Testis (tissue), 3 donors: ENCODE data around the gene BANK1. TPM values are rescaled to one million over a fixed set of nuclear protein-coding genes. Genes with fewer than 3 reads are reported as not detected.

Experiments used
- DNase-seq: peaks from one replicate; pipeline ENCODE4 v3.0.0-alpha.2; 2019
- H3K27ac ChIP-seq, 2 donors: fragments of 200-600 bp; sonication (generic); one replicate each; pipeline ENCODE4 v1.5.1; 2019
- H3K27me3 ChIP-seq: fragments of 200-600 bp; sonication (generic); one replicate; pipeline ENCODE4 v1.5.1; 2019
- H3K36me3 ChIP-seq: fragments of 200-600 bp; sonication (generic); one replicate; pipeline ENCODE4 v1.5.1; 2017; ENCODE audit warnings: low read depth; ENCODE audit errors: missing control alignments
- H3K4me1 ChIP-seq: fragments of 200-600 bp; sonication (generic); one replicate; pipeline ENCODE4 v1.5.1; 2019
- H3K4me3 ChIP-seq, 2 donors: fragments of 200-600 bp; sonication (generic); one replicate each; pipeline ENCODE4 v1.5.1; 2017 to 2019
- H3K9me3 ChIP-seq: fragments of 200-600 bp; sonication (generic); one replicate; pipeline ENCODE4 v1.5.1; 2017
- CTCF ChIP-seq, 3 experiments: fragments of 450-650 bp in 2 of 3; fragments of 200-600 bp in 1 of 3; sonication (generic) in 1 of 3; IDR thresholded peaks; one replicate each; pipeline ENCODE4 v1.5.1; 2016 to 2019; ENCODE audit warnings: antibody characterized with exemption in 3 of 3, mild to moderate bottlenecking in 2 of 3, moderate library complexity in 1 of 3
- POLR2A ChIP-seq: fragments of 450-650 bp; IDR thresholded peaks from one replicate; pipeline ENCODE4 v1.6.1; 2017; ENCODE audit warnings: antibody characterized with exemption, mild to moderate bottlenecking, moderate library complexity
- WGBS, 2 donors: methylation state at CpG; one replicate each; pipeline ENCODE4 v1.1.5; 2018; 5-methylcytosine and 5-hydroxymethylcytosine counted together
- intact Hi-C: fragments of 100-400 bp; cut with DNase I; formaldehyde crosslinking; loops from one replicate; pipeline ENCODE4 v1.15.1; 2023; ENCODE audit warnings: low total_unique reads
- polyA plus RNA-seq: library from polyadenylated mRNA; stranded (reverse); fragments of 350-450 nt; fragmentation: Illumina TruSeq; extraction: RNeasy Lipid Tissue Mini Kit (QIAGEN cat#74804); gene quantifications from one replicate; pipeline ENCODE4 v1.2.3, GENCODE V29; 2014; ENCODE audit warnings: low read depth, low replicate concordance; ENCODE audit not compliant: insufficient read depth
- total RNA-seq, 2 donors: library from RNA; depleted of rRNA; stranded (reverse); fragments of >200 nt; gene quantifications; one replicate each; pipeline ENCODE4 v1.2.3, GENCODE V29; 2016

The BANK1 gene
- total and polyA plus RNA-seq, 3 donors from 2014 or later = 5.2 to 10.4 (median 10.0) TPM

- intact Hi-C loops = no loop called here
- H3K9me3 ChIP-seq = no peaks in the 10 kb centered on the region
- H3K4me3 ChIP-seq = no peak overlapping the region
- H3K36me3 ChIP-seq = no peaks in the 10 kb centered on the region
- no peak for DNase-seq
- no peaks in the 10 kb centered on the region for H3K27me3 ChIP-seq
- H3K4me1 ChIP-seq = no peaks in the 10 kb centered on the region
- H3K27ac ChIP-seq = no peak overlapping the region
- TF ChIP-seq CTCF (IDR thresholded peaks at IDR 0.05) (no peak), POLR2A (no peak)
- 57 to 70% methylated on average over 1 of the region's 1 CpG for WGBS, 2 donors
Observed at GRCh38 chr4:102036016-102036415, 245.5 kb downstream of the BANK1 start.

- Histone ChIP-seq H3K4me1 (no peaks in the 10 kb centered on the region), H3K4me3 (no peak overlapping the region), H3K27me3 (no peaks in the 10 kb centered on the region), H3K27ac (no peak overlapping the region), H3K36me3 (no peaks in the 10 kb centered on the region), H3K9me3 (no peaks in the 10 kb centered on the region)
- 78 to 81% methylated on average over 5 of the region's 5 CpGs for WGBS, 2 donors
- DNase-seq = no peak
- TF ChIP-seq CTCF (IDR thresholded peaks at IDR 0.05) = no peak
- no peak for TF ChIP-seq POLR2A
- intact Hi-C loops = no loop called here
Observed at GRCh38 chr4:102036619-102037376, 246.3 kb downstream of the BANK1 start.

- no peak overlapping the region for H3K4me3 ChIP-seq
- H3K9me3 ChIP-seq = no peaks in the 10 kb centered on the region
- H3K27ac ChIP-seq = no peak overlapping the region
- no peak for DNase-seq
- intact Hi-C loops = no loop called here
- H3K27me3 ChIP-seq = no peaks in the 10 kb centered on the region
- WGBS, 2 donors = 40 to 74% methylated on average over 2 of the region's 2 CpGs
- no peak for TF ChIP-seq POLR2A
- TF ChIP-seq CTCF (IDR thresholded peaks at IDR 0.05) = no peak
- no peaks in the 10 kb centered on the region for H3K36me3 ChIP-seq
- no peaks in the 10 kb centered on the region for H3K4me1 ChIP-seq
Observed at GRCh38 chr4:102037566-102037965, 247.0 kb downstream of the BANK1 start.

GRCh38 chr4:102042871-102043802 lies 252.6 kb downstream of the BANK1 start:
- Histone ChIP-seq H3K4me1 (no peaks in the 10 kb centered on the region), H3K36me3 (no peaks in the 10 kb centered on the region), H3K4me3 (no peak overlapping the region), H3K9me3 (no peaks in the 10 kb centered on the region), H3K27me3 (no peaks in the 10 kb centered on the region), H3K27ac (no peak overlapping the region)
- DNase-seq = no peak
- TF ChIP-seq POLR2A (no peak), CTCF (IDR thresholded peaks at IDR 0.05) (no peak)
- intact Hi-C loops = no loop called here
- 67% methylated on average over 7 of the region's 7 CpGs for WGBS, 2 donors
